HCT116 (cell line): ENCODE results near the gene CCNL2. TPM values are rescaled to one million over a fixed set of nuclear protein-coding genes. Genes with fewer than 3 reads are reported as not detected.

Source experiments
- ATAC-seq: fragments of 200-7000 bp; cut with Tn5 transposase; 2 replicates; pipeline ENCODE4 v1.9.1; 2020; ENCODE audit warnings: mild to moderate bottlenecking, moderate library complexity
- BruUV-seq: library from RNA; stranded (reverse); fragments of 400-500 nt; replicated peaks from 2 replicates; lab custom pipeline; 2021; lab: Mats Ljungman, UMichigan
- CTCF ChIA-PET: fragments of 300-600 bp; sonication (Branson Sonifier 250); formaldehyde crosslinking; loops from one replicate; lab custom pipeline; 2021; ENCODE audit warnings: antibody characterized with exemption; lab: Charles Lee
- POLR2A ChIA-PET: fragments of 300-600, 350-600 bp; sonication (Branson Sonifier 250); formaldehyde crosslinking; loops from one replicate; lab custom pipeline; 2021; ENCODE audit warnings: antibody characterized with exemption; lab: Charles Lee
- RAD21 ChIA-PET, 2 experiments: fragments of 300-600 bp; sonication (Branson Sonifier 250); formaldehyde crosslinking; loops; one replicate each; lab custom pipeline; 2023; ENCODE audit warnings: low total read pairs in 2 of 2; ENCODE audit not compliant: uncharacterized antibody in 2 of 2, unreplicated experiment in 2 of 2, low non-redundant PET in 1 of 2; lab: Charles Lee
- DNase-seq: peaks from one replicate; pipeline ENCODE4 v3.0.0-alpha.2; 2010; ENCODE audit warnings: low read depth, low spot score
- H2AFZ ChIP-seq: fragments of 200-600 bp; shearing (Covaris generic), sonication (generic); 2 replicates; pipeline ENCODE4 v1.6.1; 2017; ENCODE audit warnings: low read depth, mixed run types, mixed read lengths, antibody characterized with exemption, low read length; ENCODE audit not compliant: poor library complexity, severe bottlenecking
- H3K27ac ChIP-seq: 2 replicates; pipeline ENCODE4 v1.5.1; 2012; ENCODE audit warnings: low read depth, low read length
- H3K27me3 ChIP-seq: fragments of 200-600 bp; sonication (generic); 2 replicates; pipeline ENCODE4 v1.6.1; 2016; ENCODE audit warnings: mixed run types, low read length, mixed read lengths; ENCODE audit not compliant: insufficient read depth
- H3K36me3 ChIP-seq, 2 experiments: fragments of 200-500 bp in 1 of 2; fragments of 200-600 bp in 1 of 2; sonication (Bioruptor generic) in 1 of 2; sonication (generic) in 1 of 2; 2 replicates each; pipeline versions ENCODE4 v1.5.1 to v1.6.1; 2014 to 2016; ENCODE audit warnings: low read length in 2 of 2, inconsistent platforms in 1 of 2, mixed read lengths in 1 of 2, mixed run types in 1 of 2; ENCODE audit not compliant: insufficient read depth in 2 of 2, control insufficient read depth in 1 of 2
- H3K4me1 ChIP-seq, 2 experiments: fragments of 200-600 bp in 1 of 2; sonication (generic) in 1 of 2; 2 replicates each; pipeline versions ENCODE4 v1.5.1 to v1.6.1; 2012 to 2017; ENCODE audit warnings: low read length in 2 of 2, inconsistent platforms in 1 of 2, mild to moderate bottlenecking in 1 of 2, mixed read lengths in 1 of 2, mixed run types in 1 of 2, moderate library complexity in 1 of 2; ENCODE audit not compliant: insufficient read depth in 2 of 2, control insufficient read depth in 1 of 2
- H3K4me2 ChIP-seq: fragments of 200-600 bp; sonication (generic); 2 replicates; pipeline ENCODE4 v1.6.1; 2017; ENCODE audit warnings: mixed run types, low read length, mixed read lengths
- H3K4me3 ChIP-seq, 2 experiments: fragments of 200-600 bp in 1 of 2; sonication (generic) in 1 of 2; replicated peaks in 1 of 2; 2 replicates each; pipeline ENCODE4 v1.5.1; 2011 to 2016; ENCODE audit warnings: low read length in 2 of 2, control low read depth in 1 of 2, low read depth in 1 of 2, mild to moderate bottlenecking in 1 of 2, mixed read lengths in 1 of 2, mixed run types in 1 of 2
- H3K79me2 ChIP-seq: fragments of 200-600 bp; sonication (generic); 2 replicates; pipeline ENCODE4 v1.6.1; 2017; ENCODE audit warnings: mild to moderate bottlenecking, mixed run types, low read length, moderate library complexity, mixed read lengths; ENCODE audit not compliant: insufficient read depth
- H3K9ac ChIP-seq: fragments of 200-600 bp; sonication (generic); 2 replicates; pipeline ENCODE4 v1.6.1; 2016; ENCODE audit warnings: low read length, mixed read lengths
- H3K9me2 ChIP-seq: fragments of 200-600 bp; sonication (generic), shearing (Covaris generic); 2 replicates; pipeline ENCODE4 v1.6.1; 2017; ENCODE audit warnings: mixed run types, mild to moderate bottlenecking, moderate library complexity; ENCODE audit not compliant: insufficient read depth
- H3K9me3 ChIP-seq, 2 experiments: fragments of 200-500 bp in 1 of 2; fragments of 200-600 bp in 1 of 2; sonication (Bioruptor generic) in 1 of 2; sonication (generic) in 1 of 2; 2 replicates each; pipeline ENCODE4 v1.6.1; 2014 to 2017; ENCODE audit warnings: low read length in 2 of 2, mixed read lengths in 2 of 2, inconsistent platforms in 1 of 2, low read depth in 1 of 2, mild to moderate bottlenecking in 1 of 2, mixed run types in 1 of 2, moderate library complexity in 1 of 2; ENCODE audit not compliant: control insufficient read depth in 1 of 2, insufficient read depth in 1 of 2
- H4K20me1 ChIP-seq: fragments of 200-600 bp; sonication (generic), shearing (Covaris generic); 2 replicates; pipeline ENCODE4 v1.6.1; 2017; ENCODE audit warnings: mixed run types, mild to moderate bottlenecking, moderate library complexity; ENCODE audit not compliant: insufficient read depth
- CBX3 ChIP-seq: IDR thresholded peaks from 2 replicates; pipeline ENCODE4 v1.6.1; 2012; ENCODE audit warnings: low read depth
- CEBPB ChIP-seq: IDR thresholded peaks from 2 replicates; pipeline ENCODE4 v1.6.1; 2012; ENCODE audit warnings: low read depth
- EGR1 ChIP-seq: IDR thresholded peaks from 2 replicates; pipeline ENCODE4 v1.6.1; 2012; ENCODE audit warnings: low read depth
- ELF1 ChIP-seq: IDR thresholded peaks from 2 replicates; pipeline ENCODE4 v1.6.1; 2012; ENCODE audit warnings: low read depth, borderline replicate concordance
- EZH2phosphoT487 ChIP-seq: fragments of 200-600 bp; IDR thresholded peaks from 2 replicates; pipeline ENCODE4 v1.6.1; 2018; ENCODE audit warnings: antibody characterized with exemption, borderline replicate concordance
- FOSL1 ChIP-seq: IDR thresholded peaks from 2 replicates; pipeline ENCODE4 v1.6.1; 2012; ENCODE audit warnings: low read depth
- JUND ChIP-seq: IDR thresholded peaks from 2 replicates; pipeline ENCODE4 v1.6.1; 2012
- POLR2A ChIP-seq: IDR thresholded peaks from 2 replicates; pipeline ENCODE4 v1.7.0; 2011; ENCODE audit warnings: borderline replicate concordance; ENCODE audit not compliant: insufficient read depth, insufficient read length; ENCODE audit errors: extremely low read depth
- POLR2AphosphoS5 ChIP-seq: IDR thresholded peaks from 2 replicates; pipeline ENCODE4 v1.6.1; 2011; ENCODE audit warnings: mild to moderate bottlenecking, low read depth, low read length, moderate library complexity
- RAD21 ChIP-seq: IDR thresholded peaks from 2 replicates; pipeline ENCODE4 v1.6.1; 2012; ENCODE audit warnings: low read depth, mild to moderate bottlenecking
- SP1 ChIP-seq: IDR thresholded peaks from 2 replicates; pipeline ENCODE4 v1.6.1; 2012; ENCODE audit warnings: low read depth
- SRF ChIP-seq: IDR thresholded peaks from 2 replicates; pipeline ENCODE4 v1.6.1; 2012; ENCODE audit warnings: low read depth
- TCF7L2 ChIP-seq: IDR thresholded peaks from 2 replicates; pipeline ENCODE4 v1.7.0; 2011; ENCODE audit warnings: borderline replicate concordance, inconsistent platforms; ENCODE audit not compliant: insufficient read depth, insufficient read length; ENCODE audit errors: extremely low read depth
- ZFX ChIP-seq: fragments of 450-650 bp; IDR thresholded peaks from 2 replicates; pipeline ENCODE4 v1.6.1; 2017
- ZNF274 ChIP-seq: fragments of 200-500 bp; sonication (Bioruptor generic); IDR thresholded peaks from 2 replicates; pipeline ENCODE4 v1.6.1; 2014; ENCODE audit warnings: mild to moderate bottlenecking, low read depth, low read length, inconsistent platforms
- intact Hi-C: fragments of 100-400 bp; cut with micrococcal nuclease; formaldehyde crosslinking; loops from 2 replicates; pipeline ENCODE4 v1.10.0; 2022
- total RNA-seq: library from RNA; stranded (reverse); gene quantifications from one replicate; pipeline ENCODE4 v1.2.1, GENCODE V29; 2021; ENCODE audit not compliant: unreplicated experiment
- TF ChIP-seq, protein P1 (sequence below): IDR thresholded peaks from 2 replicates; pipeline ENCODE4 v1.6.1; 2012
- TF ChIP-seq, protein P2 (sequence below): IDR thresholded peaks from 2 replicates; pipeline ENCODE4 v1.6.1; 2012; ENCODE audit warnings: low read depth
- TF ChIP-seq, protein P3 (sequence below): IDR thresholded peaks from 2 replicates; pipeline ENCODE4 v1.6.1; 2011; ENCODE audit warnings: mild to moderate bottlenecking, low read length, moderate library complexity; ENCODE audit not compliant: insufficient replicate concordance; ENCODE audit errors: extremely low read depth
- TF ChIP-seq, protein P4 (sequence below): IDR thresholded peaks from 2 replicates; pipeline ENCODE4 v1.6.1; 2012

The CCNL2 gene
- total RNA-seq, 1 experiment from 2014 or later = 173 TPM

DNA sequence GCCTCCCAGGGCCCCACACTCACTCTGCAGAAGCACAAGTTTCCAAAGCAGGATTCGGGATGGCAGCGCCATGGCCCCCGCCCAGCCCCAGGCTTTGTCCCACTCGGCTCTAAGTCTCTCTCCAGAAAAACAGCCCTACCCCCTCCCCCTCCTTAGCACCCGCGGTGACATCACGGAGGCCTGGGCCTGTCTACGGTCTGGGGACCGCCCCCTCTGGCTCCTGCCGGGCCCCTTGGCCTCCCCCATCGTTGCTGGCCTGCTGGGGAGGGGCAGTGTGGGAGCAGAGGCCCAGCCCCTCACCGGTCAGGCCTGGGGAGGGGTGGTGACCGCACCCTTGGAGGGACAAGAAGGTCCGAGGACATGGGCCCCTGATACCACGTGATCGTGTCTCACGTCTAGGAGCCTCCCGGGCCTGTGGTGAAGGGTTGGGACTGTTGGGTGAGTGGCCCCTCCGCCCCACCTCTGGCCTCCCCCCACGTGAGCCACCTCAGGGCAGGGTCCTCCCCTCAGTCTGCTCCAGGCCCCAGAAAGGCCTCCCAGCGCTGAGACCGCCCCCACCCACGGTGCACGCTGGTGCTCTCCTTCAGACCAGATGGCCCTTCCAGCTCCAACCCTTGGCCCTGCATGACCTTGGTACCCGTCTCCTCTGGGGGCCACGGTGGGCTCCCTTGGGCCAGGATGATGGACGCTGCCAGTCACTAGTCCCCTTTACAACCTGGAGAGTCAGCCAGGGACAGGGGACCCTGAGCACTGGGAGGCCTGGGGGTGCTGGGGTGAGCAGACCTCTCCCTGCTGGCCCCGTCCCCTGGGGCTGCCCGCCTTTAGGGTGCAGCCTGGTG is 40.5 kb downstream of the CCNL2 start, which contains the start of gene MXRA8:
MXRA8 (minus strand) TSS at position 123 of the 839 bp plus-strand sequence; CDS start at position 72, 51 bp downstream.
- intact Hi-C loops = no loop called here
- DNase-seq = no peak
- peaks cover 20 to 54% of the 10 kb centered on the region in 2 experiments for H3K4me1 ChIP-seq
- no peak within 1 kb of the TSS; the same call in 1 of the 2 replicates for H3K4me2 ChIP-seq
- H2AFZ ChIP-seq = no peak within 1 kb of the TSS
- no peak for ATAC-seq
- POLR2A ChIA-PET = no interaction called here
- TF ChIP-seq ZNF274 = no peak
- TF ChIP-seq ZFX = no peak
- no peak for TF ChIP-seq SRF
- TF ChIP-seq EZH2phosphoT487 = no peak
- TF ChIP-seq CBX3 = no peak
- TF ChIP-seq, protein P1, sequence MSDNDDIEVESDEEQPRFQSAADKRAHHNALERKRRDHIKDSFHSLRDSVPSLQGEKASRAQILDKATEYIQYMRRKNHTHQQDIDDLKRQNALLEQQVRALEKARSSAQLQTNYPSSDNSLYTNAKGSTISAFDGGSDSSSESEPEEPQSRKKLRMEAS = no peak
- TF ChIP-seq EGR1 = no peak
- TF ChIP-seq, protein P2, sequence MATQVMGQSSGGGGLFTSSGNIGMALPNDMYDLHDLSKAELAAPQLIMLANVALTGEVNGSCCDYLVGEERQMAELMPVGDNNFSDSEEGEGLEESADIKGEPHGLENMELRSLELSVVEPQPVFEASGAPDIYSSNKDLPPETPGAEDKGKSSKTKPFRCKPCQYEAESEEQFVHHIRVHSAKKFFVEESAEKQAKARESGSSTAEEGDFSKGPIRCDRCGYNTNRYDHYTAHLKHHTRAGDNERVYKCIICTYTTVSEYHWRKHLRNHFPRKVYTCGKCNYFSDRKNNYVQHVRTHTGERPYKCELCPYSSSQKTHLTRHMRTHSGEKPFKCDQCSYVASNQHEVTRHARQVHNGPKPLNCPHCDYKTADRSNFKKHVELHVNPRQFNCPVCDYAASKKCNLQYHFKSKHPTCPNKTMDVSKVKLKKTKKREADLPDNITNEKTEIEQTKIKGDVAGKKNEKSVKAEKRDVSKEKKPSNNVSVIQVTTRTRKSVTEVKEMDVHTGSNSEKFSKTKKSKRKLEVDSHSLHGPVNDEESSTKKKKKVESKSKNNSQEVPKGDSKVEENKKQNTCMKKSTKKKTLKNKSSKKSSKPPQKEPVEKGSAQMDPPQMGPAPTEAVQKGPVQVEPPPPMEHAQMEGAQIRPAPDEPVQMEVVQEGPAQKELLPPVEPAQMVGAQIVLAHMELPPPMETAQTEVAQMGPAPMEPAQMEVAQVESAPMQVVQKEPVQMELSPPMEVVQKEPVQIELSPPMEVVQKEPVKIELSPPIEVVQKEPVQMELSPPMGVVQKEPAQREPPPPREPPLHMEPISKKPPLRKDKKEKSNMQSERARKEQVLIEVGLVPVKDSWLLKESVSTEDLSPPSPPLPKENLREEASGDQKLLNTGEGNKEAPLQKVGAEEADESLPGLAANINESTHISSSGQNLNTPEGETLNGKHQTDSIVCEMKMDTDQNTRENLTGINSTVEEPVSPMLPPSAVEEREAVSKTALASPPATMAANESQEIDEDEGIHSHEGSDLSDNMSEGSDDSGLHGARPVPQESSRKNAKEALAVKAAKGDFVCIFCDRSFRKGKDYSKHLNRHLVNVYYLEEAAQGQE = no peak
- no peak for TF ChIP-seq SP1
- TF ChIP-seq, protein P3, sequence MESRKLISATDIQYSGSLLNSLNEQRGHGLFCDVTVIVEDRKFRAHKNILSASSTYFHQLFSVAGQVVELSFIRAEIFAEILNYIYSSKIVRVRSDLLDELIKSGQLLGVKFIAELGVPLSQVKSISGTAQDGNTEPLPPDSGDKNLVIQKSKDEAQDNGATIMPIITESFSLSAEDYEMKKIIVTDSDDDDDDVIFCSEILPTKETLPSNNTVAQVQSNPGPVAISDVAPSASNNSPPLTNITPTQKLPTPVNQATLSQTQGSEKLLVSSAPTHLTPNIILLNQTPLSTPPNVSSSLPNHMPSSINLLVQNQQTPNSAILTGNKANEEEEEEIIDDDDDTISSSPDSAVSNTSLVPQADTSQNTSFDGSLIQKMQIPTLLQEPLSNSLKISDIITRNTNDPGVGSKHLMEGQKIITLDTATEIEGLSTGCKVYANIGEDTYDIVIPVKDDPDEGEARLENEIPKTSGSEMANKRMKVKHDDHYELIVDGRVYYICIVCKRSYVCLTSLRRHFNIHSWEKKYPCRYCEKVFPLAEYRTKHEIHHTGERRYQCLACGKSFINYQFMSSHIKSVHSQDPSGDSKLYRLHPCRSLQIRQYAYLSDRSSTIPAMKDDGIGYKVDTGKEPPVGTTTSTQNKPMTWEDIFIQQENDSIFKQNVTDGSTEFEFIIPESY = no peak
- TF ChIP-seq CEBPB = no peak
- TF ChIP-seq, protein P4, sequence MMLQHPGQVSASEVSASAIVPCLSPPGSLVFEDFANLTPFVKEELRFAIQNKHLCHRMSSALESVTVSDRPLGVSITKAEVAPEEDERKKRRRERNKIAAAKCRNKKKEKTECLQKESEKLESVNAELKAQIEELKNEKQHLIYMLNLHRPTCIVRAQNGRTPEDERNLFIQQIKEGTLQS = no peak
- no peak for TF ChIP-seq ELF1
- TF ChIP-seq POLR2A = no peak
- no peak for TF ChIP-seq POLR2AphosphoS5
- no peak for TF ChIP-seq RAD21
- TF ChIP-seq FOSL1 = no peak
- no peak for TF ChIP-seq JUND
- TF ChIP-seq TCF7L2 = no peak
- TF ChIP-seq, all 23 proteins: peak for 0
- BruUV-seq = no TSS peak
- H4K20me1 ChIP-seq = no peaks in the 10 kb centered on the region
- no peak within 1 kb of the TSS for H3K27ac ChIP-seq
- ChIA-PET CTCF (no interaction called here), RAD21 (no interaction called here)
- H3K9me2 ChIP-seq = no peaks in the 10 kb centered on the region
- no peaks in the 10 kb centered on the region for H3K9me3 ChIP-seq
- H3K27me3 ChIP-seq = no peaks in the 10 kb centered on the region
- no peak within 1 kb of the TSS for H3K9ac ChIP-seq
- H3K4me3 ChIP-seq = no peak within 1 kb of the TSS
- no peaks in the 10 kb centered on the region for H3K36me3 ChIP-seq
- H3K79me2 ChIP-seq = no peaks in the 10 kb centered on the region
